Umbilical cord (tissue), 2 donors: ENCODE data around the gene SLC9A9. TPM values are rescaled to one million over a fixed set of nuclear protein-coding genes. Genes with fewer than 3 reads are reported as not detected.
"Not testable (repeated sequence)": the region's sequence is repeated elsewhere in the genome, so short reads cannot be mapped to it uniquely, and the experiment has no call there.

Experiments used
- DNase-seq: peaks from one replicate; pipeline ENCODE4 v3.0.0-alpha.2; 2015; ENCODE audit warnings: low spot score
- total RNA-seq: library from RNA; depleted of rRNA; stranded (reverse); fragments of >200 nt; gene quantifications from one replicate; pipeline ENCODE4 v1.2.3, GENCODE V29; 2014; ENCODE audit warnings: low replicate concordance; ENCODE audit not compliant: insufficient read depth

SLC9A9 gene
- total RNA-seq, 1 donor from 2014 or later: 43.6 TPM

- no peak for DNase-seq
These were observed 382.6 kb downstream of the SLC9A9 start for GRCh38 chr3:143465666-143466065.

GRCh38 chr3:143464850-143465249, 383.4 kb downstream of the SLC9A9 start:
- DNase-seq: no peak

GRCh38 chr3:143455480-143455879, 392.8 kb downstream of the SLC9A9 start:
- DNase-seq: no peak

GRCh38 chr3:143450632-143451031, 397.6 kb downstream of the SLC9A9 start:
- no peak for DNase-seq

GRCh38 chr3:143447491-143447890, 400.8 kb downstream of the SLC9A9 start:
- DNase-seq: no peak

GRCh38 chr3:143445118-143445517, 403.1 kb downstream of the SLC9A9 start:
- no peak for DNase-seq

GRCh38 chr3:143443851-143444331, 404.4 kb downstream of the SLC9A9 start:
- DNase-seq: peak; percentile 53

GRCh38 chr3:143442814-143443447, 405.3 kb downstream of the SLC9A9 start:
- DNase-seq: no peak

- no peak for DNase-seq
These were observed 406.6 kb downstream of the SLC9A9 start for GRCh38 chr3:143441516-143442171.

GRCh38 chr3:143439817-143440216, 408.5 kb downstream of the SLC9A9 start:
- DNase-seq: no peak

- DNase-seq: no peak
These were observed 410.9 kb downstream of the SLC9A9 start for GRCh38 chr3:143437405-143437804.

- no peak for DNase-seq
These were observed 411.9 kb downstream of the SLC9A9 start for GRCh38 chr3:143436231-143436930.

GRCh38 chr3:143433787-143434378, 414.4 kb downstream of the SLC9A9 start:
- DNase-seq: no peak

GRCh38 chr3:143431298-143431697, 417.0 kb downstream of the SLC9A9 start:
- DNase-seq: not testable (repeated sequence)

- DNase-seq: no peak
These were observed 417.7 kb downstream of the SLC9A9 start for GRCh38 chr3:143430568-143430967.

- no peak for DNase-seq
These were observed 418.4 kb downstream of the SLC9A9 start for GRCh38 chr3:143429628-143430514.

GRCh38 chr3:143428294-143428693, 420.0 kb downstream of the SLC9A9 start:
- DNase-seq: no peak

- no peak for DNase-seq
These were observed 420.6 kb downstream of the SLC9A9 start for GRCh38 chr3:143427631-143428030.

GRCh38 chr3:143424874-143425273, 423.4 kb downstream of the SLC9A9 start:
- DNase-seq: no peak

- no peak for DNase-seq
These were observed 426.7 kb downstream of the SLC9A9 start for GRCh38 chr3:143421556-143421955.

- DNase-seq: no peak
These were observed 428.7 kb downstream of the SLC9A9 start for GRCh38 chr3:143419611-143420010.
